GM12872 (cell line): ENCODE results near the gene SMAD4.

Source experiments
- CTCF ChIP-seq: IDR thresholded peaks from 3 replicates; pipeline ENCODE4 v1.5.1; 2011; ENCODE audit warnings: low read depth, mild to moderate bottlenecking, low read length, moderate library complexity; ENCODE audit not compliant: insufficient read depth

SMAD4 gene

DNA sequence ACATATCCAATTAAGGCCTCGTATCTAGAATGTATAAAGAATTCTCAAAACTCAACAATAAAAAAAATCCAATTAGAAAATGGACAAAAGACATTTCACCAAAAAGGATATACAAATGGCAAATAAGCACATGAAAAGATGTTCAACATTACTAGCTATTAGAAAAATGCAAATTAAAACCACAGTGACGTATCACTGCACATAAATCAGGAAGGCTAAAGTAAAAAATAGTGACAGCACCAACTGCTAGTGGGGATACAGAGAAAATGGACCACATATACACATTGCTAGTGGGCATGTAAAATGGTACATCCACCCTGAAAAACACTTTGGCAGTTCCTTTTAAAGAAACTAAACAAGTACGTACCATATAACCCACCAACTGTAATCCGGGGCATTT is 59.7 kb downstream of the SMAD4 start:
- no peak for TF ChIP-seq CTCF

- no peak for TF ChIP-seq CTCF
These were observed 61.3 kb downstream of the SMAD4 start for GRCh38 chr18:51091270-51091669.

DNA sequence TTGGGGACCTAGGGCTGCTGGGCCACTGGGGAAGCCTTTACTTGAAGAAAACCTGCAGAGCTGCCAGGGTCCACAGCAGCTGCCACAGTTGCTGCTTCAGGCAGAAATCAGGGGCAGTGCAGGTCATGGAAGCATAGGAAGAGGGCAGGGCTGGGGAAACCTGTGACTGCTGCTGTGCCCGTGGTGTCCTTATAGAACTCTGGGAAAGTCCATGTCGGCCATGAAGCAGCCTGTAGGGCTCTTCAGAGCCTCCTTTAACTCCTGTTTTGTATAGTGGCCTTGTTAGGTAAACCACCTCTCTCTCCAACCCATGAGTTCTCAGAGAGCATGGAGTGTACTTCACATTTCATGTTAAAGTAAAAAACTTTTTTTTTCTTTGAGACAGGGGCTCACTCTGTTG is 62.1 kb downstream of the SMAD4 start:
- no peak for TF ChIP-seq CTCF

DNA sequence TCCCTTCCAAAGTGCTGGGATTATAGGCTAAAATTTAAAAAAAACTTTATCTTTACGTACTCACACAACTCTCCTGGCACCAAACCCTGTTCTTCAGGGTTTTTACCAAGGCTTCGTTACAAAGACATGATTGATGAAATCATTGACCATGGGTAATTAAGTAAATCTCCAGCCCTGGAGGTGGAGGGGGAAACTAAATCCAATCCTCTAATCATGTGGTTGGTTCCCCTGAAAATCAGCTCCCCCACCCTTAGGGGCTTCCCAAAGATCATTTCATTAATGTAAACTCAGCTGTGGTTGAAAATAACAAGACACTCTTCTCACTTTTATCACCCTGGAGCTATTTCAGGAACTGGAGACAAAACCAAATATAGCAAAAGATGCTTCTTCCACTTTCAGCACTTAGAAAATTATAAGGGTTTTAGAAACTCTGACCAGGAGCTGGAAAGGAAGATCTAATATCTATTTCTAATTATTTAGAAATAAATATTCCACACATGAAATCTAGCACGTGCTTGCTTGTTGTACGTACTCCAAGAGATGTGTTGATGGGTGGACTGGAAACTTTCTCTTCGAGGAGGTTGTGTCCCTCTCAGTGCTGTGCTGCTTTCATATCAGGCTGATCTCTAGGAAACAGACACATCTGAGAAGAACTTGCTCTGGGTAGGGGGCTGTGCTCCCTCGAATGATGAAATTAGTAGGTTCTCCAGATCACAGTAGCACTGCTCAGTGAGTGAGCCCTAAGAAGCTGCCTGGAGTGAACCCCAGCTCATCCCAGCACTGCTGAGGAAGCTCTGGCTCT is 67.2 kb downstream of the SMAD4 start:
- TF ChIP-seq CTCF = no peak

DNA sequence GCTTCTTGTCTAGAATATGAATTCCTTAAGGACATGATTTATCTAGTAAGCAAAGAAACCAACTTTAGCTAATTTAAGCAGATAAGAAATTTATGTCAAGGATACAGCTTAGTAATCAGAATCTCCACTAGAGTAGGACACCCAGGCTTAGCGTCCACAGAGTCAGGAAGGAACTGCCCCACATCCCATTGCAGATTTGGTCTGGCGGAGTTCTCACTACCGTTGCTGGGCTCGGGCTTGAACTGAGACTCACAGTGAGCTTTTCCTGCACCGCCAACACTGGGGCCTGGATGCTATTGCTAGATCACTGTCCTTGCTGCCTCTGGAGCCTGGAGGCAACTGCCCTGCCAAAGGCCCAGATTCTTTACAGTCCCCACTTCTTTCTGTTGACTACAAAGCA is 68.1 kb downstream of the SMAD4 start:
- no peak for TF ChIP-seq CTCF

GRCh38 chr18:51098513-51098912 is 68.5 kb downstream of the SMAD4 start:
- TF ChIP-seq CTCF = no peak

GRCh38 chr18:51100385-51101120 is 70.5 kb downstream of the SMAD4 start:
- no peak for TF ChIP-seq CTCF
